ENCODE results near the gene PTPN18. TPM values are rescaled to one million over a fixed set of nuclear protein-coding genes. Genes with fewer than 3 reads are reported as not detected.

Gene PTPN18
- total RNA-seq, 1 experiment from 2014 or later: 20.3 TPM

Small RNA genes within 50 kb of the gene (small RNA-seq; reads per million reads assigned to genes)
- gene AC132479.1: not detected

Other genes with a start within 250 kb of the PTPN18 start
- 5.3 and 7.7 TPM in 2 replicates for gene POTEF, start 226.8 kb upstream of the PTPN18 start, total RNA-seq (2014; rRNA removed; shearing (Covaris generic))
- gene CCDC74B, start 210.9 kb upstream of the PTPN18 start, total RNA-seq (2014; rRNA removed; shearing (Covaris generic)): 0.85 and 1.2 TPM in 2 replicates
- gene SMPD4, start 174.5 kb upstream of the PTPN18 start, total RNA-seq (2014; rRNA removed; shearing (Covaris generic)): 44.8 and 50.6 TPM in 2 replicates
- gene MZT2B, start 173.8 kb upstream of the PTPN18 start, total RNA-seq (2014; rRNA removed; shearing (Covaris generic)): 245 and 400 TPM in 2 replicates
- gene TUBA3E, start 157.6 kb upstream of the PTPN18 start, total RNA-seq (2014; rRNA removed; shearing (Covaris generic)): 11.1 and 14.6 TPM in 2 replicates
- gene IMP4, start 13.2 kb upstream of the PTPN18 start, total RNA-seq (2014; rRNA removed; shearing (Covaris generic)): 213 and 223 TPM in 2 replicates
- gene POTEI, start 153.3 kb downstream of the PTPN18 start, total RNA-seq (2014; rRNA removed; shearing (Covaris generic)): 0.31 and 0.33 TPM in 2 replicates
- gene CFC1B, start 165.2 kb downstream of the PTPN18 start, total RNA-seq (2014; rRNA removed; shearing (Covaris generic)): not detected in 2 replicates
- not detected in 2 replicates for gene CFC1, start 243.5 kb downstream of the PTPN18 start, total RNA-seq (2014; rRNA removed; shearing (Covaris generic))